HUES64 (cell line): ENCODE data around the gene TPGS1.
A peak's percentile ranks its signal among the peaks of the same experiment; 100 is the strongest.

Experiments
- H3K27ac ChIP-seq: 2 replicates; pipeline ENCODE4 v1.7.0; 2013; ENCODE audit warnings: low read depth, low read length, inconsistent platforms
- H3K27me3 ChIP-seq: 2 replicates; pipeline ENCODE4 v1.6.1; 2013; ENCODE audit warnings: mild to moderate bottlenecking, low read length; ENCODE audit not compliant: insufficient read depth
- H3K36me3 ChIP-seq: 2 replicates; pipeline ENCODE4 v1.6.1; 2013; ENCODE audit warnings: mild to moderate bottlenecking, low read length; ENCODE audit not compliant: insufficient read depth
- H3K4me1 ChIP-seq: 2 replicates; pipeline ENCODE4 v1.6.1; 2013; ENCODE audit warnings: mild to moderate bottlenecking, low read length, moderate library complexity; ENCODE audit not compliant: insufficient read depth
- H3K4me3 ChIP-seq: 2 replicates; pipeline ENCODE4 v1.5.1; 2013; ENCODE audit warnings: mild to moderate bottlenecking, low read length, moderate library complexity
- H3K9ac ChIP-seq: 2 replicates; pipeline ENCODE4 v1.6.1; 2013; ENCODE audit warnings: mild to moderate bottlenecking, low read depth, low read length
- H3K9me3 ChIP-seq: 2 replicates; pipeline ENCODE4 v1.6.1; 2013; ENCODE audit warnings: low read depth, low read length; ENCODE audit not compliant: insufficient read depth
- whole genome bisulfite sequencing: fragments of 150-250, 120-280 bp; methylation state at CpG from one replicate; pipeline ENCODE4 v1.1.7; 2013; ENCODE audit warnings: missing lambda C conversion rate; 5-methylcytosine and 5-hydroxymethylcytosine counted together

TPGS1 gene

GRCh38 chr19:498511-498891, 8.8 kb upstream of the TPGS1 start:
- Histone ChIP-seq H3K36me3 (no peaks in the 10 kb centered on the region), H3K4me1 (no peaks in the 10 kb centered on the region), H3K27ac (no peak overlapping the region), H3K4me3 (peak overlapping the region; percentile 54; the same call in 1 of the 2 replicates), H3K27me3 (peaks cover 32% of the 10 kb centered on the region), H3K9me3 (no peaks in the 10 kb centered on the region), H3K9ac (no peak overlapping the region)
- WGBS: 65% methylated on average over 26 of the region's 26 CpGs

DNA sequence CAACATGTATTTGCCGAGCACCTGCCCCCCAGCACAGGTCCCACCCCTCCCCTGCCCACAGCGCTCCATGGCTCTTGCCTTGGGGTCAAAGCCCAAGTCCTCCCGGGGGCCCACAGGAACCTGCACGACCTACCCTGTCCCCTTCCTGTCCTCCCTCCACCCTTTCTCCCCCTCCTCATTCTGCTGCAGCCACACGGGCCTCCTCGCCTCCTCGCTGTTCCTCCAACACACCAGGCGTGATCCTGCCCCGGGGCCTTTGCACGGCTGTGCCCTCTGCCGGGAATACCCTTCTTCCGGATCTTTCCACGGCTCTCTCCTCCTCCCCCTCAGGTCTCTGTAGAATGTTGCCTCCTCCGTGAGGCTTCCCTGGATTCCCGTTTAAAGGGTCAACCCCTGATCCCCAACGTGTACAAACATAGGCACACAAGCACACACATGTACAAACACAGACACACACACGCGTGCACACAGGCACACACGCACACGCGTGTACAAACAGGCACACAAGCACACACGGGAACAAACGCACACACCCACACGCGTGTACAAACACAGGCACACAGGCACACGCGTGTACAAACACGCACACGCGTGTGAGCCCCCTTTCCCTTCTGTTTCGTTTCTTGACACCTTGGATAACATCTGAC, 8.2 kb upstream of the TPGS1 start:
- no peak overlapping the region for H3K4me3 ChIP-seq
- H3K9me3 ChIP-seq: no peaks in the 10 kb centered on the region
- peaks cover 32% of the 10 kb centered on the region for H3K27me3 ChIP-seq
- 87% methylated on average over 31 of the region's 31 CpGs for WGBS
- H3K4me1 ChIP-seq: no peaks in the 10 kb centered on the region
- no peaks in the 10 kb centered on the region for H3K36me3 ChIP-seq
- no peak overlapping the region for H3K9ac ChIP-seq
- H3K27ac ChIP-seq: no peak overlapping the region

GRCh38 chr19:501646-502045, 5.7 kb upstream of the TPGS1 start:
- 86% methylated on average over 17 of the region's 17 CpGs for WGBS
- H3K36me3 ChIP-seq: no peaks in the 10 kb centered on the region
- H3K9ac ChIP-seq: no peak overlapping the region

DNA sequence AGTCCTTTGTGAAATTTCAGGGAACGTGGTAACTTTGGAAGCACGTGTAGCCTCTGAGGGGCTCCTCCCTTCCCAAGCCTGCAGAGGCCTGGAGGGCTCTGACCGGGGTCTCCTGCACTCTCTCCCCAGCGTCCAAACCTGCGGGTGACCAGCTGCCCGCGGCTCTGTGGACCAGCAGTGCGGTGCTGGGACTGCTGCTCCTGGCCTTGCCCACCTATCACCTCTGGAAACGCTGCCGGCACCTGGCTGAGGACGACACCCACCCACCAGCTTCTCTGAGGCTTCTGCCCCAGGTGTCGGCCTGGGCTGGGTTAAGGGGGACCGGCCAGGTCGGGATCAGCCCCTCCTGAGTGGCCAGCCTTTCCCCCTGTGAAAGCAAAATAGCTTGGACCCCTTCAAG, 2.7 kb upstream of the TPGS1 start:
- Histone ChIP-seq H3K27ac (no peak overlapping the region), H3K4me1 (0 out of 2 replicates have a peak, but pooled peaks cover 4% of the 10 kb centered on the region), H3K27me3 (peaks cover 4% of the 10 kb centered on the region), H3K9me3 (no peaks in the 10 kb centered on the region), H3K4me3 (no peak overlapping the region), H3K9ac (no peak overlapping the region), H3K36me3 (peaks cover 6% of the 10 kb centered on the region)
- 84% methylated on average over 14 of the region's 14 CpGs for WGBS

More at GRCh38 chr19:501646-502045, 5.7 kb upstream of the TPGS1 start:
- H3K4me3 ChIP-seq: no peak overlapping the region
- H3K27ac ChIP-seq: no peak overlapping the region
- H3K9me3 ChIP-seq: no peaks in the 10 kb centered on the region
- no peaks in the 10 kb centered on the region for H3K4me1 ChIP-seq
- peaks cover 28% of the 10 kb centered on the region for H3K27me3 ChIP-seq

DNA sequence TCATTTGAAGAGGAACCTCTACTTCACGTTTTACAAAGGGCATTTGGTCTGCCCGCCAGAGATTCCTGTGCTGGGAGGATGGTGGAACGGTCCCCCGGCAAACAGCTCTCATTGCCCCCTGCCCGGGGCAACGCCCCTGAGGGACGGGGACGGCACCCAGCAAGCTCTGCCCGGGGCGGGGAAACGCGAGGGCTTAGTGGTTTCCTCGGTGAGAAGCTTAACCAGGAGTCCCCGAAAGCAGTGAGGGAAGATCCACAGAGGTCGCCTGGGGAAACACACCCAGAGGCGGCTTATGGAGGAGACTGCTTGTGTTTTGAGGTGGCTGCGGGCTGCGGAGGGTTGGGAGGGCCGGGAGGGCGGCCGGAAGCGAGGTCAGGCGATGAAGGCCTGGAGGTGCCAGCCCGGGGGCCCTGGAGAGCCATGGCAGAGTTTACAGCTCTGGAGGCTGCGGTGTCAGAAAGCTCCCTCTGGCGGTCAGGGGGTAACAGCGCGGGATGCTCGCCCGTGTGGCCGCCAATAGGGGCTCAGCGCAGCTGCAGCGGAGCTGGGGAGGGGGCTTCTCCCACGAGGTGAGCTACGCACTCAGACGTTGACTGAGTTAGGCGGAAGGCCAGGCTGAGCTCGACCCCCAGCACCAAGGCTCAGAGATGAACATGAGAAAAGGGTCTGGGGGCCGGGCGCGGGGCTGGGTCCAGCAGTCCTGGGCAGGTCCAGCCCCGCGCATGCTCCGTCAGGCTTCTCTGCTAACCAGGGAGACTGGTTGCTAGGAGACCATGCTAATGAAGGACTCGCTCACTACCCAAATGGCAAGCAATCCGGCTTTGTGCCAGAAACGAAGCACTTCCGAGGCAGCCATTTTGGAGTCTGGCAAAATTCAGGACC, 652 bp upstream of the TPGS1 start:
- Histone ChIP-seq H3K4me3 (peak overlapping the region; percentile 83), H3K27ac (peak overlapping the region; percentile 91)
- 7% methylated on average over 48 of the region's 48 CpGs for WGBS

GRCh38 chr19:508204-509150, 1.2 kb downstream of the TPGS1 start:
- peak overlapping the region; percentile 83 for H3K9ac ChIP-seq
- H3K27ac ChIP-seq: no peak overlapping the region
- peaks cover 8% of the 10 kb centered on the region for H3K36me3 ChIP-seq
- peaks cover 15% of the 10 kb centered on the region for H3K4me1 ChIP-seq
- no peaks in the 10 kb centered on the region for H3K9me3 ChIP-seq
- H3K4me3 ChIP-seq: peak overlapping the region; percentile 83
- no peaks in the 10 kb centered on the region; the same call in 1 of the 2 replicates for H3K27me3 ChIP-seq
- WGBS: 68% methylated on average over 32 of the region's 32 CpGs

More for the DNA sequence above, 652 bp upstream of the TPGS1 start:
- Histone ChIP-seq H3K27me3 (no peaks in the 10 kb centered on the region; the same call in 1 of the 2 replicates), H3K9ac (peak overlapping the region; percentile 83), H3K36me3 (peaks cover 8% of the 10 kb centered on the region), H3K4me1 (peaks cover 13% of the 10 kb centered on the region), H3K9me3 (no peaks in the 10 kb centered on the region)

DNA sequence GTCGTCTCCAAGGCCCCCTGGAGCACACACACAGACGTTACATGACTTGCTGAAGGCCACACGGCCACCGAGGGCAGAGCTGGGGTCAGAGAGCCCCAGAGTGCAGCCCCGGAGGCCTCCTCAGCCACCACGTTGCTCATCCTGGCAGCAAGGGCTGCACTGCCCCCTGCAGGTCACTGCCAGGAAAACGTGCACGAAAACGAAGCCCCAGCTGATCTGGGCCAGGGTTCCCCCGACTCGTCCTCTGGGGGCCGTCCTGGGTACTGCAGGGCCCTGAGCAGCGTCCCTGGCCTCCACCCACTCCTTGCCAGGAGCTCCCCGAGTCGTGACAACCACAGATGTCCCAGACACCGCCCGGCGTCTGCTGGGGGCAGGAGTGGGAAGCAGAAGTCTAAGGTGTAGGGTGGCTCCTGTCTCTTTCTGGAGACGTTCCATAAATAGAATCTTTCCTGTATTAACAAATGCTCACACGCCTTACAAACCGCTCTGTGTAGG, 3.4 kb downstream of the TPGS1 start:
- H3K9me3 ChIP-seq: no peaks in the 10 kb centered on the region
- 10% methylated on average over 21 of the region's 21 CpGs for WGBS
- peaks cover 8% of the 10 kb centered on the region for H3K36me3 ChIP-seq
- peak overlapping the region; percentile 48 for H3K27ac ChIP-seq
- H3K4me1 ChIP-seq: peaks cover 15% of the 10 kb centered on the region
- H3K27me3 ChIP-seq: no peaks in the 10 kb centered on the region; the same call in 1 of the 2 replicates
- H3K4me3 ChIP-seq: peak overlapping the region; percentile 37
- H3K9ac ChIP-seq: no peak overlapping the region

DNA sequence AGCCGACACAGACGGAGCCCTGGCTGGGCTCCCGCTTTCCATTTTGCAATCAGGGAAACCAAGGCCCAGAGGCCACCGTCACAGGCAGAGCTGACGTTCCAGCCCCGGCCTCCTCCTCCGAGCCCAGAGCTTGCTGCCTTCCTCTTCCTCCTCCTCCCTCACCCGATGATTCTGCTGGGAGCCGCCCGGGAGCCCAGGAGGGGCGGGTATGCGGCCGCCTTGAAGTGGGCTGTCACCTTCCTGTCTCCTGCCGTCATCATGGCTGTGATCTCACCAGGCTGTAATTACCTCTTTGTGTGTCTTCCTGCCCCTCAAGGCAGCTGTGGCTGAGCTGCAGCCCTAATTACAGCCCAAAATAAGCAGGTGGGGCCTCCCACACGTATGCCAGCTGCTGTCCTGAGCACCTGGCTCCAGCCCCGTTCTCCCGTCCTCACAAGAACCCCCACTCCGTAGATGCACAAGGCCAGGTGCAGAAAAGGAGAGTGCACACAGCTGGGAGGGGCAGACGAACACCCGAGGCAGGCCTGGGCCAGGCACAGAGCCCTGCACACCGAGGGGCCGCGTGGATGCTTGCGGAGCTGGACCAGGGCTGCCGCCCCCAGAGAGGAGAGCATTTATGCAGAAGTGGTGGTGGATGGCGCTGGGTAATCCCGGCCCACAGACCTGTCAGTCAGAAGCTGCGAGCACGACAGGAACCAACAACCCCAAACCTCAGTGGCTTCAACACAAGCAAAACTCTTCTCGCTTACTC, 4.0 kb downstream of the TPGS1 start:
- peak overlapping the region; percentile 48 for H3K27ac ChIP-seq
- no peak overlapping the region for H3K9ac ChIP-seq
- H3K4me1 ChIP-seq: peaks cover 15% of the 10 kb centered on the region
- H3K4me3 ChIP-seq: peak overlapping the region; percentile 37
- H3K9me3 ChIP-seq: no peaks in the 10 kb centered on the region
- no peaks in the 10 kb centered on the region; the same call in 1 of the 2 replicates for H3K27me3 ChIP-seq
- 6% methylated on average over 28 of the region's 30 CpGs for WGBS
- peaks cover 8% of the 10 kb centered on the region for H3K36me3 ChIP-seq

- Histone ChIP-seq H3K27me3 (no peaks in the 10 kb centered on the region; the same call in 1 of the 2 replicates), H3K4me1 (peaks cover 15% of the 10 kb centered on the region), H3K27ac (no peak overlapping the region), H3K9me3 (no peaks in the 10 kb centered on the region), H3K9ac (no peak overlapping the region), H3K4me3 (no peak overlapping the region), H3K36me3 (peaks cover 8% of the 10 kb centered on the region)
- WGBS: 23% methylated on average over 62 of the region's 62 CpGs
These were observed 5.5 kb downstream of the TPGS1 start for GRCh38 chr19:512547-513365.
